ENCODE results near the gene FBN1. TPM values are rescaled to one million over a fixed set of nuclear protein-coding genes. Genes with fewer than 3 reads are reported as not detected.

Gene FBN1
- total and polyA plus RNA-seq, 2 experiments from 2014 or later, result 1.9 to 3.8 TPM

DNA sequence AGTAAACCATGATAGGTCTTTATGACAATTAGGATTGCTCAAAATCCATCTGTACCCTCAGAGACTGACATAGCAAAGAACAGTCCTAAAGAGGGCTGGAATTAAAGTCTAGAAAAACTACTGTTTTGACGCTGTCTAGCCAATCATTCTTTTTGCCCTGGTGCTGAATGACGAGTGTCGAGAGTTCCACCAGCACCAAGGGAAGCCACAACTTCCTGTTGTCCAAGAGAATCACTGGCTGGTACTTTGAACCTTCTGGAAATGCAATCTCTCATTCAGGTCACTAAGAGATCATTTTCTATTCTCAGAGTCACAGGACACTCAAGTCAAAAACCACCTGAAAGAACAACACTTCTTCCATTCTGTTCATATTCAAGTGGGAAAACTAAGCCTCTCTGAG, 37.7 kb downstream of the FBN1 start (continued):
- TF ChIP-seq ZNF462 (CRISPR knock-in tag; IDR thresholded peaks at IDR 0.05) (no peak), ZNF331 (CRISPR knock-in tag; IDR thresholded peaks at IDR 0.05; ENCODE audit: low read depth) (no peak), NANOG (IDR thresholded peaks at IDR 0.05; ENCODE audit: borderline replicate concordance) (no peak)

DNA sequence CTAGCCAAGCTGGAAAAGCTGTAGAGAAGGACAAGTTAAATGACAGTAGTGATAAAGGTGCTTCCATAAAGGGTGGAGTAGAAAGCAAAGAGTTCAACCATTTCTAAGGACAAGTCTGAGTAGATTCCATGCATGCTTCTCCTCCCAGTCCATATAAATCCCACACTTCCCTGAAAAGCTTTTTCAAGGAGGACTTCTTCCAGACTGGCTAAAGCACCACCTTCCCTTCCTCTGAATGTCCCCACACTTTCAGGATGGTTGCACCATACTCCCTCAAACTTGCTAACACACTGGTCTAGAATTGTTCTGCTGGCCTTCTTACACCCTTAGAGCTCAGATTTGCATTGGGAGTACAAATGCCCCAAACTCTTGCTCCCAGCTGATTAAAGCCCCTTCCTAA, 40.9 kb downstream of the FBN1 start:
- H3K9me3 Mint-ChIP-seq, result no peaks in the 10 kb centered on the region
- H3K4me3 ChIP-seq, result no peak overlapping the region
- peaks cover 19% of the 10 kb centered on the region; the same call in 2 of the 3 replicates for H3K4me1 Mint-ChIP-seq
- no peaks in the 10 kb centered on the region for H3K79me2 ChIP-seq (replicated peaks; ENCODE audit: insufficient read depth)
- ATAC-seq, result no peak
- no peaks in the 10 kb centered on the region for H3K36me3 Mint-ChIP-seq (ENCODE audit: low read depth)
- H3K27ac Mint-ChIP-seq, result no peak overlapping the region; the same call in 1 of the 2 replicates
- peaks cover 15% of the 10 kb centered on the region; the same call in 1 of the 2 replicates for H3K4me1 ChIP-seq (ENCODE audit: insufficient read depth)
- H3K4me3 Mint-ChIP-seq, result no peak overlapping the region
- no peaks in the 10 kb centered on the region for H3K9me2 ChIP-seq (ENCODE audit: insufficient read depth)
- H3K27me3 ChIP-seq (ENCODE audit: insufficient read depth), result no peaks in the 10 kb centered on the region
- no peaks in the 10 kb centered on the region for H3F3A ChIP-seq (replicated peaks; ENCODE audit: low read depth)
- no peak overlapping the region for H3K27ac ChIP-seq (ENCODE audit: low read depth)
- no peaks in the 10 kb centered on the region for H3K27me3 Mint-ChIP-seq (ENCODE audit: insufficient read depth, low read depth, poor library complexity)
- H2AFZ ChIP-seq, result no peak overlapping the region
- no peak for DNase-seq (ENCODE audit: low spot score)
- no peaks in the 10 kb centered on the region for H4K20me1 ChIP-seq (replicated peaks; ENCODE audit: insufficient read depth)
- no peaks in the 10 kb centered on the region; the same call in 1 of the 2 replicates for H3K36me3 ChIP-seq (ENCODE audit: insufficient read depth)
- H3K4me2 ChIP-seq, result no peak overlapping the region
- no peak for TF ChIP-seq EZH2phosphoT487 (IDR thresholded peaks at IDR 0.05; ENCODE audit: unreplicated experiment)
- TF ChIP-seq ZNF331 (CRISPR knock-in tag; IDR thresholded peaks at IDR 0.05; ENCODE audit: low read depth), result no peak
- TF ChIP-seq ZNF114 (CRISPR knock-in tag; IDR thresholded peaks at IDR 0.05), result no peak
- TF ChIP-seq, protein P1, sequence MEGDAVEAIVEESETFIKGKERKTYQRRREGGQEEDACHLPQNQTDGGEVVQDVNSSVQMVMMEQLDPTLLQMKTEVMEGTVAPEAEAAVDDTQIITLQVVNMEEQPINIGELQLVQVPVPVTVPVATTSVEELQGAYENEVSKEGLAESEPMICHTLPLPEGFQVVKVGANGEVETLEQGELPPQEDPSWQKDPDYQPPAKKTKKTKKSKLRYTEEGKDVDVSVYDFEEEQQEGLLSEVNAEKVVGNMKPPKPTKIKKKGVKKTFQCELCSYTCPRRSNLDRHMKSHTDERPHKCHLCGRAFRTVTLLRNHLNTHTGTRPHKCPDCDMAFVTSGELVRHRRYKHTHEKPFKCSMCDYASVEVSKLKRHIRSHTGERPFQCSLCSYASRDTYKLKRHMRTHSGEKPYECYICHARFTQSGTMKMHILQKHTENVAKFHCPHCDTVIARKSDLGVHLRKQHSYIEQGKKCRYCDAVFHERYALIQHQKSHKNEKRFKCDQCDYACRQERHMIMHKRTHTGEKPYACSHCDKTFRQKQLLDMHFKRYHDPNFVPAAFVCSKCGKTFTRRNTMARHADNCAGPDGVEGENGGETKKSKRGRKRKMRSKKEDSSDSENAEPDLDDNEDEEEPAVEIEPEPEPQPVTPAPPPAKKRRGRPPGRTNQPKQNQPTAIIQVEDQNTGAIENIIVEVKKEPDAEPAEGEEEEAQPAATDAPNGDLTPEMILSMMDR (conservative IDR thresholded peaks at IDR 0.05; ENCODE audit: low read depth in 2 of 2), result no peak
- TF ChIP-seq POLR2AphosphoS5 (IDR thresholded peaks at IDR 0.05; ENCODE audit: low read depth), result no peak
- no peak for TF ChIP-seq CREB1 (CRISPR knock-in tag; IDR thresholded peaks at IDR 0.05; ENCODE audit: low read depth)
- no peak for TF ChIP-seq STAT1 (IDR thresholded peaks at IDR 0.05; ENCODE audit: unreplicated experiment)
- TF ChIP-seq, protein P2, sequence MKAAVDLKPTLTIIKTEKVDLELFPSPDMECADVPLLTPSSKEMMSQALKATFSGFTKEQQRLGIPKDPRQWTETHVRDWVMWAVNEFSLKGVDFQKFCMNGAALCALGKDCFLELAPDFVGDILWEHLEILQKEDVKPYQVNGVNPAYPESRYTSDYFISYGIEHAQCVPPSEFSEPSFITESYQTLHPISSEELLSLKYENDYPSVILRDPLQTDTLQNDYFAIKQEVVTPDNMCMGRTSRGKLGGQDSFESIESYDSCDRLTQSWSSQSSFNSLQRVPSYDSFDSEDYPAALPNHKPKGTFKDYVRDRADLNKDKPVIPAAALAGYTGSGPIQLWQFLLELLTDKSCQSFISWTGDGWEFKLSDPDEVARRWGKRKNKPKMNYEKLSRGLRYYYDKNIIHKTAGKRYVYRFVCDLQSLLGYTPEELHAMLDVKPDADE (IDR thresholded peaks at IDR 0.05), result no peak
- TF ChIP-seq REST (IDR thresholded peaks at IDR 0.05; ENCODE audit: unreplicated experiment), result no peak
- no peak for TF ChIP-seq EZH2 (IDR thresholded peaks at IDR 0.05; ENCODE audit: low read depth, unreplicated experiment)
- no peak for TF ChIP-seq NANOG (IDR thresholded peaks at IDR 0.05; ENCODE audit: borderline replicate concordance)
